Right atrium auricular region (tissue), 2 donors: ENCODE data around the gene PANK4. TPM values are rescaled to one million over a fixed set of nuclear protein-coding genes. Genes with fewer than 3 reads are reported as not detected.

ENCODE experiments used
- DNase-seq: peaks from one replicate; pipeline ENCODE4 v3.0.0-alpha.2; 2019; ENCODE audit warnings: low spot score
- H3K27ac ChIP-seq, 2 donors: fragments of 200-600 bp; sonication (generic); 1 replicate in 1 of 2; 2 replicates in 1 of 2; pipeline ENCODE4 v1.5.1; 2016 to 2019
- H3K27me3 ChIP-seq, 2 donors: fragments of 200-600 bp; sonication (generic); one replicate each; pipeline versions ENCODE4 v1.5.1 to v1.6.0; 2017 to 2019
- H3K36me3 ChIP-seq: fragments of 200-600 bp; sonication (generic); one replicate; pipeline ENCODE4 v1.5.1; 2016
- H3K4me1 ChIP-seq, 2 donors: fragments of 200-600 bp; sonication (generic); one replicate each; pipeline versions ENCODE4 v1.5.1 to v1.6.0; 2017 to 2019
- H3K4me3 ChIP-seq, 2 donors: fragments of 200-600 bp; sonication (generic); 1 replicate in 1 of 2; 2 replicates in 1 of 2; pipeline ENCODE4 v1.5.1; 2017 to 2019; ENCODE audit warnings: mild to moderate bottlenecking in 1 of 2, moderate library complexity in 1 of 2
- H3K9me3 ChIP-seq, 2 donors: fragments of 200-600 bp; sonication (generic); one replicate each; pipeline ENCODE4 v1.5.1; 2019
- total RNA-seq, 2 donors: library from RNA; depleted of rRNA; stranded (reverse); fragments of >200 nt; gene quantifications; one replicate each; pipeline ENCODE4 v1.1.0, GENCODE V29; 2016
- TF ChIP-seq, protein P1 (sequence below), 2 donors: fragments of 200-600 bp; sonication (generic); IDR thresholded peaks; one replicate each; pipeline ENCODE4 v1.5.1; 2019; ENCODE audit warnings: antibody characterized with exemption in 2 of 2

PANK4 gene
- total RNA-seq, 2 donors from 2014 or later: 27.0 to 41.5 TPM

GRCh38 chr1:2477791-2478499, 48.5 kb downstream of the PANK4 start:
- Histone ChIP-seq H3K4me1 (peaks cover 0 to 10% of the 10 kb centered on the region in 2 donors), H3K9me3 (no peaks in the 10 kb centered on the region), H3K4me3 (no peak overlapping the region), H3K27ac (no peak overlapping the region), H3K36me3 (no peaks in the 10 kb centered on the region), H3K27me3 (no peaks in the 10 kb centered on the region)
- DNase-seq: no peak
- TF ChIP-seq, protein P1, sequence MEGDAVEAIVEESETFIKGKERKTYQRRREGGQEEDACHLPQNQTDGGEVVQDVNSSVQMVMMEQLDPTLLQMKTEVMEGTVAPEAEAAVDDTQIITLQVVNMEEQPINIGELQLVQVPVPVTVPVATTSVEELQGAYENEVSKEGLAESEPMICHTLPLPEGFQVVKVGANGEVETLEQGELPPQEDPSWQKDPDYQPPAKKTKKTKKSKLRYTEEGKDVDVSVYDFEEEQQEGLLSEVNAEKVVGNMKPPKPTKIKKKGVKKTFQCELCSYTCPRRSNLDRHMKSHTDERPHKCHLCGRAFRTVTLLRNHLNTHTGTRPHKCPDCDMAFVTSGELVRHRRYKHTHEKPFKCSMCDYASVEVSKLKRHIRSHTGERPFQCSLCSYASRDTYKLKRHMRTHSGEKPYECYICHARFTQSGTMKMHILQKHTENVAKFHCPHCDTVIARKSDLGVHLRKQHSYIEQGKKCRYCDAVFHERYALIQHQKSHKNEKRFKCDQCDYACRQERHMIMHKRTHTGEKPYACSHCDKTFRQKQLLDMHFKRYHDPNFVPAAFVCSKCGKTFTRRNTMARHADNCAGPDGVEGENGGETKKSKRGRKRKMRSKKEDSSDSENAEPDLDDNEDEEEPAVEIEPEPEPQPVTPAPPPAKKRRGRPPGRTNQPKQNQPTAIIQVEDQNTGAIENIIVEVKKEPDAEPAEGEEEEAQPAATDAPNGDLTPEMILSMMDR (IDR thresholded peaks at IDR 0.05): no peak

- no peaks in the 10 kb centered on the region for H3K9me3 ChIP-seq
- TF ChIP-seq, protein P1 (IDR thresholded peaks at IDR 0.05): no peak
- no peak for DNase-seq
- H3K4me3 ChIP-seq: no peak overlapping the region
- H3K36me3 ChIP-seq: no peaks in the 10 kb centered on the region
- no peaks in the 10 kb centered on the region for H3K27me3 ChIP-seq
- H3K27ac ChIP-seq: no peak overlapping the region
- H3K4me1 ChIP-seq: peaks cover 0 to 10% of the 10 kb centered on the region in 2 donors
These were observed 49.1 kb downstream of the PANK4 start for GRCh38 chr1:2477309-2477708.

GRCh38 chr1:2476061-2476999, 50.1 kb downstream of the PANK4 start, which contains the start of gene PLCH2:
TSS of gene PLCH2 (plus strand) at chr1:2476289. CDS start at chr1:2476589, 300 bp downstream.
- DNase-seq: no peak
- H3K27ac ChIP-seq: no peak within 1 kb of the TSS
- no peaks in the 10 kb centered on the region for H3K9me3 ChIP-seq
- TF ChIP-seq, protein P1 (IDR thresholded peaks at IDR 0.05): no peak
- no peak within 1 kb of the TSS for H3K4me3 ChIP-seq
- H3K27me3 ChIP-seq: no peaks in the 10 kb centered on the region
- H3K4me1 ChIP-seq: peaks cover 0 to 10% of the 10 kb centered on the region in 2 donors
- H3K36me3 ChIP-seq: no peaks in the 10 kb centered on the region

- H3K4me1 ChIP-seq: peaks cover 0 to 10% of the 10 kb centered on the region in 2 donors
- no peak overlapping the region for H3K4me3 ChIP-seq
- H3K9me3 ChIP-seq: no peaks in the 10 kb centered on the region
- no peak for DNase-seq
- H3K27me3 ChIP-seq: no peaks in the 10 kb centered on the region
- no peaks in the 10 kb centered on the region for H3K36me3 ChIP-seq
- H3K27ac ChIP-seq: no peak overlapping the region
- TF ChIP-seq, protein P1 (IDR thresholded peaks at IDR 0.05): no peak
These were observed 50.8 kb downstream of the PANK4 start for GRCh38 chr1:2475571-2475970.

DNA sequence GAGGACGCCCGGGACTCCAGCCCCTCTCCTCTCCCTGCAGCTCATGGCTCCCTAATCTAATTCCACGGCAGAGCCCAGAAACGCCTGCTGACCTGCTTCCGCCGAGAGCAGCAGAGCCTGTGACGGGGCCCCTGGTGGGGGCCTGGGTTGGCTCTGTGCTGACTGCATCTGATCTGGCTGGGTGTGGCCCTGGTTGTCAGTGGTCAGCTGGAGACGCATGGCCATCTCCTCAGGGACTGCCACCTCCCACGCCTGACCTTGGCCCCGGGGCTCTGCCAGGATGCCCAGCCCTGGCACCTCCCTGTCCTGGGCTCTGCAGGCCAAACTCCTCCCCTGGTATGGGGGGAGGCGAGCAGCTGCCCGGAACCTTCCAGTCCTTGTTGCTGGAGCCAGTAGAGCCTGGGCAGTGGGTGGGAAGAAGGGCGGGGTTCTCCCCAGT, 51.4 kb downstream of the PANK4 start:
- Histone ChIP-seq H3K4me1 (peaks cover 0 to 10% of the 10 kb centered on the region in 2 donors), H3K9me3 (no peaks in the 10 kb centered on the region), H3K36me3 (no peaks in the 10 kb centered on the region), H3K4me3 (no peak overlapping the region), H3K27ac (no peak overlapping the region), H3K27me3 (no peaks in the 10 kb centered on the region)
- TF ChIP-seq, protein P1 (IDR thresholded peaks at IDR 0.05): no peak
- no peak for DNase-seq
